ENCODE data around the gene SLC43A3.
"Not testable (repeated sequence)": the region's sequence is repeated elsewhere in the genome, so short reads cannot be mapped to it uniquely, and the experiment has no call there.

The SLC43A3 gene

GRCh38 chr11:57407941-57408475, 18.9 kb downstream of the SLC43A3 start:
- in situ Hi-C loops (cut with MboI; ENCODE audit: low sequenced_read_pairs): no loop called here

DNA sequence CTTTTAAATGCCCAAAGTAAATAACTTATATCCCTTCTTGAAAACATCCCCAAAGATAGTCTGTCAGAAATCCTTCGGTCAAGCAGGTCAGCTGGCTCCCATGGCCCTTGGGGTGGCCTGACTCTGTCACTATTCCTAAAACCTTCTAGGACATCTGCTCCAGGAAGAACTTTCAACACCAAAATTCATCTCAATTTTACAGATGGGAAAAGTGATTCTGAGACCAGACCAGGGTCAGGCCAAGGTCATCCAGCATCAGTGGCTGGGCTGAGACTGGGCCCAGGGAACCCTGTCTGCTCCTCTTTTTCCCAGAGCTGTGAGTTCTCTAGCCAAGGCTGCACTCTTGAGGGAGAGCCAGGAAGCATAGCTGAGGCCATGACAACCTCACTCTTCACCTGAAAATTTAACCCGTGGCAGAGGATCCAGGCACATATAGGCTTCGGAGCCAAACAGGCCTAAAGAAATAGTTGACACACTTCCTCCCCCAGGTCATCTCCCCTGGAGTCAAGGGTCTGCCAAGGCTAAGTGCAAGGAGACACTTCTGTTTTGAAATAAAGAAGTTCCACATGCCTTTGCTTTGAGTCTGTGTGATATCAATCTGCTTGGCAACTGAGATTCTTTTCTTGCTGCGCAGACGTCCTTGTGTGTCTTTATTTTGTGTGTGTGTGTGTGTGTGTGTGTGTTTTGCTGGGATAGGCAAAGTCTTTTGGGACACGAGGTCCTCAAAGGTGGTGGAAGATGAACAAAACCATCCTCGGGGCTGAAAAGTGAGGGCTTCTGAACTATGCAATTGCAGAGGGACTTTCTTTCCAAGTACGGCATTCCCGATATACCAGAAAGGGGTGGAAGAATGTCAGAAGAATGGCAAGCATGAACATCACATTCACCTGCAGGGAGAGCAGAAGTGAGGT, 19.7 kb downstream of the SLC43A3 start:
- in situ Hi-C loops (cut with MboI; ENCODE audit: low sequenced_read_pairs): no loop called here

DNA sequence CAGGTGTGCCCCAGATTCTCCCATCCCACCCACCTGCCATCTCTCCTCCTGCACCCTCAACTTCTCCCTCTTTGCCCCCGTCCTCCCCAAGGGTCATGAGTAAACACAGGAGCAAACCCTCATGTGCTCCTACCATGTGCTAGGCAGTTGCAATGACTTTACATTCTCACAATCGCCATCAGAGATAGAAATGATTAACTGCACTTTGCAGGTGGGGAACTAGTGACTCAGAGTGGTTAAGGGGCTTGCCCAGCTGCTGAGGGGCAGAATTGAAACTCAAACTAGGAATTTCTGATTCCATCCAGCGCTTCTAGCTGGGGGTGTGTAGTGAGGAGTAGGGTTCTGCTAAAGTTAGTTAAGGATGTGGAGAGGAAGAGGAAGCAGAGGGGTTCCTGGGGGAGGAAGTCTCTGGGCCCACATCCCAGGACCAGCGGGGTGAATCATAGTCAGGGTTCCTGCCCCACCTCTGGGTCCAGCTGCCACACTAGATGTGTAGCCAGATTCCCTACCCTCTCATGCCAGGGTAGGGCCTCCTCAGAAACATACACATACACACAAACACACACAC, 20.5 kb downstream of the SLC43A3 start:
- in situ Hi-C loops (cut with MboI; ENCODE audit: low sequenced_read_pairs): no loop called here

- in situ Hi-C loops (cut with MboI; ENCODE audit: low sequenced_read_pairs): no loop called here
These were observed 21.6 kb downstream of the SLC43A3 start for GRCh38 chr11:57405271-57405860.

DNA sequence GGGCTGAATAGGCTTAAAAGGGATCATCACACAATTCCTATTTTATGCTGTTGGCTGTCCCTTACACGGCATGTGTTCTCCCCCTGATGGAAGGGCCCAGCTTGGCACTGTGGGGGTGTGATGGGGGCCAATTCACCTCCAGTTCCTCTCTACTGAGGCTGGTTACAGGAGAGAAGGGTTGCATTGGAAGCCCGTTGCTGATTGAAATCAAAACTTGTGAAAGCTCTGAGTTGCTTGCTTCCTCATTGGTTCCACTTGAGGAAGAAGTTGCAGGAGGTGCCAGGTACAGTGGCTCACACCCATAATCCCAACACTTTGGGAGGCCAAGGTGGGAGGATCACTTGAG, 23.1 kb downstream of the SLC43A3 start:
- in situ Hi-C loops (cut with MboI; ENCODE audit: low sequenced_read_pairs): no loop called here

DNA sequence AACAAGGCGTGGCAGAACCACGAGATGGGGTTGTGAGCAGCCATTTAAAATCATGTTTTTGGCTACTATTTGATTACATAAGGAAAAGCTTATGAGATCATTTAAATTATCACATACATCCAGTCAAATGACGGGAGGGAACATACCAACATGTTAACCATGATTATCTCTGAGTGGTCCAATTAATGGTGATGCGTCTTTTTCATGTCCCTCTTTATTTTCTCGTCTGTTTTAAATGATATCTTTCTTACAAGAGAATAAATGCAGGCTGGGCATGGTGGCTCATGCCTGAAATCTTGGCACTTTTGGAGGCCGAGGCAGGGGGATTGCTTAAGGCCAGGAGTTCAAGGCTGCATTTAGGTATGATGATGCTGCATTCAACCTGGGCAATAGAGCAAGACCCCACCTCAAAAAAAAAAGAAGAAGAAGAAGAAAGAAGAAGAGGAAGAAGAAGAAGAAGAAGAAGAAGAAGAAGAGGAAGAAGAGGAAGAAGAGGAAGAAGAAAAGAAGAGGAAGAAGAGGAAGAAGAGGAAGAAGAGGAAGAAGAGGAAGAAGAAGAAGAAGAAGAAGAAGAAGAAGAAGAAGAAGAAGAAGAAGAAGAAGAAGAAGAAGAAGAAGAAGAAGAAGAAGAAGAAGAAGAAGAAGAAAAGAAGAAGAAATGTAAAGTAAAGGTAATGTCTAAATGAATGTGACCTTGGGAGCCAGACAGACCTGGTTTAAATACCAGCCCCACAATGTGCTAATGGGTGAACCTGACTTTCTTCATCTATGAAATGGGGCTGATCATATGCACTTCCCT, 23.7 kb downstream of the SLC43A3 start:
- in situ Hi-C loops (cut with MboI; ENCODE audit: low sequenced_read_pairs): not testable (repeated sequence)

GRCh38 chr11:57402188-57403002, 24.5 kb downstream of the SLC43A3 start:
- in situ Hi-C loops (cut with MboI; ENCODE audit: low sequenced_read_pairs): no loop called here

DNA sequence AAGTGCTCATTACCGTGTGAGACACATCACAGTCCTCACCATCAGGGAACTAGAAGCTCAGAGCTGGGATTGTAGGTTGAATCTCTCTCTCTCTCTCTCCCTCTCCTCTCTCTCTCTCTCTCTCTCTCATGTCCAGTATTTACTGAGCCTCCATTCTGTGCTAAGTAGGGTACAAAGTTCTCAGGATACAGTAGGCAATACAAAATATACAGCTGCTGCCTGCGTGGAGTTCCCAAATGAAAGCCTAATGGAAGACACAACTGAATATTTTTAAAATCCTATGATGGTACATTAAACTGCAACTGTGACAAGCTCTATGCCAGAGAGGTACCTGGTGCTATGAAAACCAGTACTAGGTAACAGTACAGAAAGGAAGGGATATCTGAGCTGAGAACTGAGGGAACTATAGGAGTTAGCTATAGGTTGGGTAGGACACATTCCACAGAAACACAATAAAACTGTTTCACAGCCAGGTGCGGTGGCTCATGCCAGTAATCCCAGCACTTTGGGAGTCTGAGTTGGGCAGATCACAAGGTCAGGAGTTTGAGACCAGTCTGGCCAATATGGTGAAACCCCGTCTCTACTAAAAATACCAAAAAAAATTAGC, 26.8 kb downstream of the SLC43A3 start:
- in situ Hi-C loops (cut with MboI; ENCODE audit: low sequenced_read_pairs): no loop called here

DNA sequence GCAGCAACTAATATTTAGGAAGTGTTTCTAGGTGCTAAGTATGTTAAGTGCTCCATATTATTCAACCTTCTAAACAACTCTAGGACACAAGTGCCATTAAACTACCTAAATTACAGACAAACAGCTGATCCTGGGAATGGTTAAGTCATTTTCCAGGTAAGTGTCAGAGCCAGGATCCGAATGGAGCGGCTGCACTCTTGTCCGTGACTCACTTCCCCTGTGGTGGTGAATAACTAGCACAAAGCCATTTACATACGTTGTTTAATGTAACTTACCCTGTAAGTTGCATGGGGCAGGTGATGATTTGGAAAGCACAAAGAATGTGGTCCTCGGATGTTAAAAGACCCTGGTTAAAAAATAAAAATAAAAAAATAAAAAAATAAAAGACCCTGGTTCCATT, 27.7 kb downstream of the SLC43A3 start:
- in situ Hi-C loops (cut with MboI; ENCODE audit: low sequenced_read_pairs): no loop called here

DNA sequence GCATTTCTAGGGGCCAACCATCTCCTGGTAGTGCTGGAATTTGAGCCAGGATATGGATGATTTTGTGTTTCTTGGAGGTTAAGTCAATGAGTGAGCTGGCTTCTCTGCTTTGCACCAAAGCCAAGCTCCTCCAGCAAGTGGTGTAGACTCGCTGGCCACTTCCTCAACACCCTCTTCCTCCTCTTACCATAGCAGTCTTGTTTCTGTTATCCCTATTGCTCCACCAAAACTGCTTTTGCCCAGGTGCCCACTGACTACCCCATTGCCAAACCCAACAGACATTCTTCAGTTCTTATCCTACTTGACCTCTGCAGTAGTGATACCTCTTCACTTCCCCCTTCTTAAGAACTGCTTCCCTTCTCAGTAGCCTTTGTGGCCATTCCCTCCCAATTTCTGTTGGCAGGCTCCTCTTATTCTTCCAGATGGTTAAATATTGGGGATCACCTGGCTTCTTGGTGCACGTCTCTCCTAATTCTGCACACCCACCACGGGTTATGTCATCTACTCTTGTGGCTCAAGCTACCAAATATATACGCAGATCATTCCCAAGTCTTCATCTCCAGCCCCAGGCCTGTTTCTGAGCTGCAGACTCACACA, 29.4 kb downstream of the SLC43A3 start:
- in situ Hi-C loops (cut with MboI; ENCODE audit: low sequenced_read_pairs): no loop called here

GRCh38 chr11:57396744-57397143, 30.2 kb downstream of the SLC43A3 start:
- in situ Hi-C loops (cut with MboI; ENCODE audit: low sequenced_read_pairs): no loop called here

GRCh38 chr11:57395905-57396623, 30.9 kb downstream of the SLC43A3 start:
- in situ Hi-C loops (cut with MboI; ENCODE audit: low sequenced_read_pairs): no loop called here

- in situ Hi-C loops (cut with MboI; ENCODE audit: low sequenced_read_pairs): no loop called here
These were observed 32.5 kb downstream of the SLC43A3 start for GRCh38 chr11:57394203-57394965.

GRCh38 chr11:57392763-57393105, 34.2 kb downstream of the SLC43A3 start:
- in situ Hi-C loops (cut with MboI; ENCODE audit: low sequenced_read_pairs): no loop called here

- in situ Hi-C loops (cut with MboI; ENCODE audit: low sequenced_read_pairs): no loop called here
These were observed 34.7 kb downstream of the SLC43A3 start for GRCh38 chr11:57392066-57392762.

DNA sequence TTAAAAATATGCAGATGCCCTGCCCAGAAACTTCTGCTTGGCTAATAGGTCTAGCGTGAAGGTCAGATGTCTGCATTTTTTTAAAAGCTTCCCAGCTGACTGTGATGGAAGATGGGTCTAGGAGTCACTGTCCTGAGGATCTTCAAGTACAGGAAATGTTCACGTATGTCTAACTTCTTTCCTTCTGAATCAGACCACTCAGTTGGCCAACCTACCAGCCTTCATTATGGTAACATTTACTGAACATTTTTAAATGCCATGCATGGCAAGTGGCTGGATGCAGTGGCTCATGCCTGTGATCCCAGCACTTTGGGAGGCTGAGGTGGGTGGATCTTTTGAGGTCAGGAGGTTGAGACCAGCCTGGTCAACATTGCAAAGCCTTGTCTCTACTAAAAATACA, 35.4 kb downstream of the SLC43A3 start:
- in situ Hi-C loops (cut with MboI; ENCODE audit: low sequenced_read_pairs): no loop called here

- in situ Hi-C loops (cut with MboI; ENCODE audit: low sequenced_read_pairs): no loop called here
These were observed 35.8 kb downstream of the SLC43A3 start for GRCh38 chr11:57391111-57391510.

DNA sequence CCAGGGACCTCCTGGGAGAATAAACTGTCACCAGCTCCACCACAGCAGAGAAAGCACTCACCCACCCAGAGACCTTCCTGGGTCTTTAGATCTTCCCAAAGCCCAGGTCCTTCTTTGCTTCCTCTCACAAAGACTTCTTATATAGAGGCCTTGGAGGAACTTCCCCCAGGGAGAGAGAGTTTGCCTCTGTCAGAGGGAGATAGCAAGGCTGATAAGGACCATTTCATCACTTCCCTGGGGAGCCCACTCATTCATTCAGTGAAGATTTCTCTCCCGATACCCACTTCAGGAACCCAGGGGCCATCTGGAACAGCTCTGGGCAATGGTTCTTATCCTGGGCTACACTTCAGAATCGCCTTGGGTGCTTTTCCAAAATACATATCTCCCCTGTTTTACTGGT, 36.4 kb downstream of the SLC43A3 start, which contains the start of gene PRG2:
TSS of gene PRG2 (minus strand) at position 116 of the 400 bp plus-strand sequence. CDS start 706 bp downstream, outside the sequence.
- in situ Hi-C loops (cut with MboI; ENCODE audit: low sequenced_read_pairs): no loop called here

All from hTERT RPE-1 (cell line).